Adipocyte (in vitro differentiated cells): ENCODE results near the gene ATP2A1.

Source experiments
- DNase-seq: peaks from one replicate; pipeline ENCODE4 v3.0.0-alpha.2; 2015; ENCODE audit warnings: low read depth
- H3K27me3 ChIP-seq: replicated peaks from 2 replicates; pipeline ENCODE4 v1.7.0; 2013; ENCODE audit warnings: mild to moderate bottlenecking, low read length, moderate library complexity; ENCODE audit not compliant: control insufficient read depth, insufficient read depth
- H3K36me3 ChIP-seq: 2 replicates; pipeline ENCODE4 v1.7.0; 2013; ENCODE audit warnings: low read length, mild to moderate bottlenecking, moderate library complexity; ENCODE audit not compliant: control insufficient read depth, insufficient read depth, severe bottlenecking
- H3K4me1 ChIP-seq: 2 replicates; pipeline ENCODE4 v1.7.0; 2013; ENCODE audit warnings: mild to moderate bottlenecking, low read length, moderate library complexity; ENCODE audit not compliant: control insufficient read depth, insufficient read depth
- H3K4me3 ChIP-seq: 2 replicates; pipeline ENCODE4 v1.7.0; 2013; ENCODE audit warnings: mild to moderate bottlenecking, low read length, moderate library complexity
- H3K9ac ChIP-seq: 2 replicates; pipeline ENCODE4 v1.7.0; 2013; ENCODE audit warnings: mild to moderate bottlenecking, low read length, moderate library complexity
- H3K9me3 ChIP-seq: 2 replicates; pipeline ENCODE4 v1.7.0; 2013; ENCODE audit warnings: mild to moderate bottlenecking, low read length, moderate library complexity; ENCODE audit not compliant: control insufficient read depth

Gene ATP2A1

DNA sequence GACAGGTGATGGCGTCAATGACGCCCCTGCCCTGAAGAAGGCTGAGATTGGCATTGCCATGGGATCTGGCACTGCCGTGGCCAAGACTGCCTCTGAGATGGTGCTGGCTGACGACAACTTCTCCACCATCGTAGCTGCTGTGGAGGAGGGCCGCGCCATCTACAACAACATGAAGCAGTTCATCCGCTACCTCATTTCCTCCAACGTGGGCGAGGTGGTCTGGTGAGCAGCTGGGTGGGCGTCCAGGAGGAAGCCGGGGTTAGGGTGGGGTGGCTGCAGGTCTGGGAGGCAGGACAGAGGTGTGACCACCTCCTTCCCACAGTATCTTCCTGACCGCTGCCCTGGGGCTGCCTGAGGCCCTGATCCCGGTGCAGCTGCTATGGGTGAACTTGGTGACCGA is 23.6 kb downstream of the ATP2A1 start:
- H3K9ac ChIP-seq, result no peak overlapping the region
- no peak for DNase-seq
- H3K27me3 ChIP-seq, result no peaks in the 10 kb centered on the region
- no peaks in the 10 kb centered on the region for H3K4me1 ChIP-seq
- no peaks in the 10 kb centered on the region for H3K36me3 ChIP-seq
- no peak overlapping the region for H3K4me3 ChIP-seq
- no peaks in the 10 kb centered on the region for H3K9me3 ChIP-seq

DNA sequence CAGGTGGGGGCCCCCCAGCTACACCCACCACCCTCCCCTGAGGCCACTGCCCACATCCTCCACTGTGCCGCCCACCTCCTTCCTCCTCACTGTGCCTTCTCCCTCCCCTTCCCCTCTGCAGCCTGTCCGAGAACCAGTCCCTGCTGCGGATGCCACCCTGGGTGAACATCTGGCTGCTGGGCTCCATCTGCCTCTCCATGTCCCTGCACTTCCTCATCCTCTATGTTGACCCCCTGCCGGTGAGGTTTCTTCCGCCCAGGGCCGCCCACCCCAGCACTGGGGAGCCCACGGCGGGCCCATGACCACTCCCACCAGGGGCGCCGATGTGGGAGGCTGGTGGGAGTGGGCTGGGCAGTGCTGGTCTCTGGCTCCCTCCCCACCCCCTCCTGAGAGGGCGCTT is 24.6 kb downstream of the ATP2A1 start:
- no peak overlapping the region for H3K9ac ChIP-seq

DNA sequence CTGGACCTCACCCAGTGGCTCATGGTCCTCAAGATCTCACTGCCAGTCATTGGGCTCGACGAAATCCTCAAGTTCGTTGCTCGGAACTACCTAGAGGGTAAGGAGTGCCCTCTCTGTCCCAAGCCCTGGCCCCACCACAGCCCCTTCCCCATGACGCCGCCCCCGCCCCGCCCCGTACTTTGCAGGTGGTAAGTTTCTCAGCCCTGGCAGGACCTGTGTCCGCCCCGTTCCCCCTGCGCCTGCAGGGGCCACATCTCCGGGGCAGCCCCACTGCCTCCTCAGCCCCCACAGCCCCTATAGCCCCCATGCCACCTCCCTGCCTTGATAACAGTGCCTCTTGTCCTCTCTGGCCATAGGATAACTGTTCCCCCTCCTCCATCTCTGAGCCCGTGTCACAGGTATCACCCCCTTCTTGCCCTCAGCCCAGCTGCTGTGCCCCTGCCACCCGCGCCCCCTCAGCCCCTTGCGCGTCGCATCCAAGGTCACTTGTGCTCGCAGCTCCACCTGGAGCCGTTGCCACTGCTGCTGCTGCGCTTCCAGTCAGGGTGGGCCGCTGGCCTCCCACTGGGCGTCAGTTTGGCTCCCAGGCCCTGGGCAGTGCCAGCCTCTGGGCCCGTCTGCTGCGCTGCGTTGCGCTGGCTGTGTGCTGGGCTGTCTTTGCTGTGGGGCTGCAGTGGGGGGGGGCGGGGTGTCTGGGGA is 25.2 kb downstream of the ATP2A1 start:
- H3K9me3 ChIP-seq, result no peaks in the 10 kb centered on the region
- no peaks in the 10 kb centered on the region for H3K4me1 ChIP-seq
- H3K4me3 ChIP-seq, result no peak overlapping the region
- H3K36me3 ChIP-seq, result peaks cover 5% of the 10 kb centered on the region
- no peak for DNase-seq
- H3K27me3 ChIP-seq, result no peaks in the 10 kb centered on the region
- no peak overlapping the region for H3K9ac ChIP-seq

More for the DNA sequence above, 24.6 kb downstream of the ATP2A1 start:
- Histone ChIP-seq H3K9me3 (no peaks in the 10 kb centered on the region), H3K27me3 (no peaks in the 10 kb centered on the region), H3K4me3 (no peak overlapping the region), H3K4me1 (no peaks in the 10 kb centered on the region), H3K36me3 (no peaks in the 10 kb centered on the region)
- DNase-seq, result no peak

DNA sequence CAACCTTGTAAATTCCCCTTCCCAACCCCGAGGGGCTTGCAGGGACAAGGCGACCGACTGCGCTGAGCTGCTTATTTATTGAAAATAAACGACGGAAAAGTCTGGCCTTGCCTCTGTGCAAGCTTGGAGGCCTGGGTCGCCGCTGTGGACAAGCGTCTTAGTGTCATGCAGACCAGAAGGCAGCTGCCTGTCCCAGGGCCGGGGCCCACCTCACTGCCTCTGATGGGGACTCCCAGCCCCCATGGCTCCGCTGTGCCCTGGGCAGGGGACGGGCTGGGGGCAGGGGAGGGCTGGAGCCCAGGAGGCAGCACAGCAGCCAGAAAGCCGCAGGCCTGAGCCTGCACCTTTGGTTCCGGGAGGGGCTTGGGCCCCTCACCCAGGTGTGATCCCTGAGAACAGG is 26.1 kb downstream of the ATP2A1 start:
- no peaks in the 10 kb centered on the region for H3K9me3 ChIP-seq
- DNase-seq, result no peak
- peaks cover 7% of the 10 kb centered on the region for H3K36me3 ChIP-seq
- no peak overlapping the region for H3K4me3 ChIP-seq
- H3K9ac ChIP-seq, result no peak overlapping the region
- H3K27me3 ChIP-seq, result no peaks in the 10 kb centered on the region
- H3K4me1 ChIP-seq, result no peaks in the 10 kb centered on the region

DNA sequence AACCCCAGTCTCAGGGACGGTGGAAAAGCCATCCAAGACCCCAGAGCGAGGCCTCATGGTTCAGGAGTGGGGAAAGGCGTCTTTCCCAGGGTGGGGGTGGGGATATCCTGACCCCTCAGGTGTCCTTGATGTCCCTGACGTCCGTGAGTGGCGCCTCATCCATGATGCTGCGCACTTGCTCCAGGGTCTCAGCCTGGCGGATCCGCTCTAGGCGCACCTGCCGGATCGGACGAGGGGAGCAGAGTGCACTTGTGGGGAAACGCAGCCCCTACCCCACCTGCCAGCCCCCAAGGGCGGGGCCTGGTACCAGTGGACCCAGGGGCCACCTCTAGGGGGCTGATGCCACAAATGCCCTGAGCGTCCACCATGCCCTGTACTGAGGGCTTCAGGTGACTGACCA is 26.5 kb downstream of the ATP2A1 start:
- Histone ChIP-seq H3K4me1 (no peaks in the 10 kb centered on the region), H3K27me3 (no peaks in the 10 kb centered on the region), H3K9me3 (no peaks in the 10 kb centered on the region), H3K9ac (no peak overlapping the region), H3K36me3 (peaks cover 7% of the 10 kb centered on the region), H3K4me3 (no peak overlapping the region)
- no peak for DNase-seq

DNA sequence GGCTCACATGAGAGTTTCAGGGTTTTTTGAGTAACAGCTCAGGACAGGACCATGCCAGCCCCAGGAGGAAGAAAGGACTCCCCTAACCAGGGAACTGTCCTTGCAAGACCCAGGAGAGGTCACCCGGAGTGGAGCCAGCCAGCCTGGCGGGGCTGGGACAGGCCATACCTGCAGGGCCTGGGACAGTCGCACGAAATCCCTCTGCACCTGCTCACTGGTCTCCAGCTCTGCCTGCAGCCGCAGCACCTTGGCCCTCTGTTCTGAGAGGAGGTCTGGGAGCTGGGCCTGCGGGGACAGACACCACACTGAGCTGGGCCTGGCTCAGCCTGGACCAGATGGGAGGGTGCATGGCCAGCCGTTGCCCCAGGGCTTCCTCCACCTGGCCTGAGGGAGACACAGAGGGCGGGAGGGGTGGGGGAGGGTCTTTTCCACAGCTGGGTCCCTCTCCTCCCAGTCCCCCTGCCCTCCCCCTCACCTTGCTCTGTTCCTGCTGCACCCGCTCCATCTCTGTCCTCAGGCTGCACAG is 27.0 kb downstream of the ATP2A1 start:
- Histone ChIP-seq H3K36me3 (peaks cover 7% of the 10 kb centered on the region), H3K4me3 (no peak overlapping the region), H3K9ac (no peak overlapping the region), H3K27me3 (no peaks in the 10 kb centered on the region), H3K4me1 (no peaks in the 10 kb centered on the region), H3K9me3 (no peaks in the 10 kb centered on the region)
- no peak for DNase-seq

DNA sequence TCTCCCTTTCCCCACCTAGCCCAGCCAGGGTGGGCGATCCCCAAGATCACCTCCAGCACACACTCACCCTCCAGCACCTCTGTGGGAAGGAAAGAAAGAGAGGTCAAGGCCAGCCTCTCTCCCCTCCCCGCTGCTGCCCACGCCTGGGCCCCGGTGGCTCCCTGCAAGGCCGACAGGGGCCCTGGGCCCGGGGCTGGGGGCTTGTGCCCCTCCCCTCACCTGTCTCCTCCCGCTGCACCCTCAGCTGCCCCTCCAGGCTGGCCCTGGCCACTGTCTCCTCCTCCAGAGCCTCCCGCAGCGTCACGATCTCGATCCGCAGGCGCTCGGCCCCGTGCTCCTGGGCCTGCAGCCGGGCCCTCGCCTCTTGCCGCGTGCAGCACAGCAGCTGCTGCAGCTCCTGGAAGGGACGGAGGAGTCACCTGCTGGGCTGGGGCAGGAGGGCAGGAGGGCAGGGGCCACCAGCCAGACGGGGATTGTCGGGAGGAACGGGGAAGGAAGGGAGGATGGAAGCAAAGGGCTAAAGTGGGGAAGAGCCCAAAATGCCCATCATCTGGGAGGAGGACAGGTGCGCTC is 27.6 kb downstream of the ATP2A1 start:
- Histone ChIP-seq H3K4me3 (no peak overlapping the region), H3K27me3 (no peaks in the 10 kb centered on the region), H3K4me1 (no peaks in the 10 kb centered on the region), H3K9ac (no peak overlapping the region), H3K9me3 (no peaks in the 10 kb centered on the region), H3K36me3 (peaks cover 9% of the 10 kb centered on the region)
- DNase-seq, result no peak

DNA sequence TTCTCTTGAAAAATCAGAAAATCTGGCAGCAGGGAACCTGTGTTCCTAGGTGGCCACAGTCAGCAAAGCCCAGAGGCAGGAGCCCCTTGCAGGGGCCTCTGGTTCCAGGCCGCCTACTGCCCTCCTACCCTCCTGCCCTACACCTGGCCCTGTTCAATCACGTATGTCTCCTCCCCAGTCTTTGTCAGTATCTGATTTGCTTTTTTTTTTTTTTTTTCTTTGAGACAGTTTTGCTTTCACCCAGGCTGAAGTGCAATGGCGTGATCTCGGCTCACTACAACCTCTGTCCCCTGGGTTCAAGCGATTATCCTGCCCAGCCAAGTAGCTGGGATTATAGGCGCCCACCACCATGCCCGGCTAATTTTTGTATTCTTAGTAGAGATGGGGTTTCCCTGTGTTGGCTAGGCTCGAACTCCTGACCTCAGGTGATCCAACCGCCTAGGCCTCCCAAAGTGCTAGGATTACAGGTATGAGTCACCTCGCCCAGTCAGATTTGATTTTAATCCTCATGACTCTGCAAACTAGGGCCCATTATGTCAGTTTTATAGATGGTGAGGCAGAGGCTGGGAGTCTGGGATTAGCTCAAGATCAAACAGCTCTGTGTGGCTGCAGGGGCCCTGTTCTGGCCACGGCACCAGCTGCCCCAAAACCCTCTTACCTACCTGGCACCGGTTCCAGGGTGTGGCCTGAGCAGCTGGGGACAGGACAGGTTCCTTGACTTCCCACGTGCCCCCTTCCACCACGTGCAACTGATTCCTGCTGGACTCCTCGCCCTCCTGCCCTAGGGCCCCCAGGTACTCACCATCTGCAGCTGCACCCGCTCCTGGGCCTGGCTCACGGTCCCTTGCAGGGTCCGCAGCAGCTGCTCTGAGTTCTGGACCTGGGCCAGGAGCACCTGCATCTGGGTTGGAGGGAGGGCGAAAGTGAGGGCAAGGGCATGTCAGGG is 32.1 kb downstream of the ATP2A1 start:
- Histone ChIP-seq H3K9me3 (no peaks in the 10 kb centered on the region), H3K36me3 (peaks cover 20% of the 10 kb centered on the region), H3K4me3 (no peak overlapping the region), H3K27me3 (no peaks in the 10 kb centered on the region), H3K9ac (no peak overlapping the region), H3K4me1 (no peaks in the 10 kb centered on the region)
- DNase-seq, result no peak

DNA sequence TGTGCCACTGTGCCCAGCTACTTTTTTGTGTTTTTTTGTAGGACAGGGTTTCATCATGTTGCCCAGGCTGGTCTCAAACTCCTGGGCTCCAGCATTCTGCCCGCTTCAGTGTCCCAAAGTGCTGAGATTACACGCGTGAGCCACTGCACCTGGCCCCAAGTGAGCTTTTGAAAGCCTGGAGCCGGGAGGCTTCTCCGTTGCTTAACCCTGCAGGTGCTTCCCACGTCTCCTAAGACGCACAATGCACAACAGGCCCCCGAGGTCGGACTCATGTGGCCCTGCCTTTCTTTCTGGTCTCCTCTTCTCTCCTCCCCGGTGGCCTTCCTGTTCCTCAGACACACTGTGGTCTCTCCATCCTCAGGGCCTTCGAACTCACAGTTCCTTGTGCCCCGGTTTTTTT is 34.3 kb downstream of the ATP2A1 start:
- no peak overlapping the region for H3K4me3 ChIP-seq
- no peaks in the 10 kb centered on the region for H3K27me3 ChIP-seq
- no peaks in the 10 kb centered on the region for H3K9me3 ChIP-seq
- peaks cover 25% of the 10 kb centered on the region for H3K36me3 ChIP-seq
- H3K4me1 ChIP-seq, result no peaks in the 10 kb centered on the region
- H3K9ac ChIP-seq, result no peak overlapping the region
- DNase-seq, result no peak

DNA sequence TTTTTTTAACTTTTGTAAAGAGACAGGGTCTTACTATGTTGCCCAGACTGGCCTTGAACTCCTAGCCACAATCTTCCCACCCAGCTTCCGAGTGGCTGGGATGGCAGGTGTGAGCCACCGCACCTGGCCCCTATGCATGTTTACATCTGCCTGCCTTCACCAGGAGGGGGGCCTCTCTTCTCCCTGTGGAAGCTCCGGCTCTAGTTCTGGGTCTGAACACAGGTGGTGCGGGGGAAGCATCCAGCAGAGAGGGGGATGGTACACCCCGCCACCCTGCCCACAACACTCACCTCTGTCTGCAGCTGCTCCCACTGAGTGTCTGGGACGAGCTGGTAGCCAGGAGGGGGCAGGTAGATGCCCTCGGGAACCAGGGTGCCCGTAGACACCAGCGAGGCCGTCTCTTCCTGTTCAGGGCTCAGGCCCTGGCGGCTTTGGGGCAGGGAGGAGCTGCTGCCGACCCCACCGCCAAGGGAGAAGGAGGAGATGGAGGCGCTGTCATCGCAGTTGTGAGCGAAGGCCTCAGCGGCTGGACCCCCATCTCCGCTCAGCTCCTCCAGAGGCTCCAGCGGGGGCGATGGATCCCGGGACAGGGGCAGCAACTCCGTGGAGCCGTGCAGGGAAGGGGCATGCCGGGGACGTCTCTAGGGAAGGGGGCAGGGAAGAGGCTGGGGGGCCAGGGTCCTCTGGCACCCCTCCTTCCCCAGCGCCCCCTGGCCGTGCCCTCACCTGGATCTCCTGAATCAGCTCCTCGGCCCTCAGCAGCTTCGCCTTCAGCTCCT is 35.8 kb downstream of the ATP2A1 start:
- H3K9me3 ChIP-seq, result no peaks in the 10 kb centered on the region
- no peak overlapping the region for H3K9ac ChIP-seq
- H3K4me3 ChIP-seq, result no peak overlapping the region
- H3K36me3 ChIP-seq, result peaks cover 26% of the 10 kb centered on the region
- H3K4me1 ChIP-seq, result no peaks in the 10 kb centered on the region
- DNase-seq, result no peak
- H3K27me3 ChIP-seq, result no peaks in the 10 kb centered on the region
